ENCODE data around the gene ZSWIM5. TPM values are rescaled to one million over a fixed set of nuclear protein-coding genes. Genes with fewer than 3 reads are reported as not detected.

The ZSWIM5 gene
- total and polyA plus RNA-seq, 2 donors (not counting 1 experiment from before 2014, with no cell fraction given), result 0.36 to 1.7 TPM

GRCh38 chr1:45177452-45177851 is 29.0 kb downstream of the ZSWIM5 start:
- Histone ChIP-seq H3K27ac (ENCODE audit: low read length in 2 of 2) (no peak overlapping the region), H3K79me2 (ENCODE audit: control insufficient read depth, insufficient read depth, low read length) (no peaks in the 10 kb centered on the region), H3K9me3 (ENCODE audit: control extremely low read depth in 1 of 3, control insufficient read depth in 2 of 3, insufficient read depth in 1 of 3, low read length in 2 of 3) (peaks cover 1 to 4% (median 2%) of the 10 kb centered on the region in 3 donors), H3K4me1 (ENCODE audit: control insufficient read depth in 2 of 2, insufficient read depth in 2 of 2, low read length in 2 of 2) (no peaks in the 10 kb centered on the region), H3K9ac (ENCODE audit: low read length) (no peak overlapping the region), H2AFZ (ENCODE audit: insufficient read depth, low read depth, low read length, poor library complexity, severe bottlenecking) (no peak overlapping the region), H3K27me3 (replicated peaks in 1 of 4; ENCODE audit: control extremely low read depth in 1 of 4, control insufficient read depth in 3 of 4, insufficient read depth in 4 of 4, low read length in 3 of 4) (no peaks in the 10 kb centered on the region), H4K20me1 (ENCODE audit: control insufficient read depth, insufficient read depth, low read length, poor library complexity, severe bottlenecking) (no peaks in the 10 kb centered on the region), H3K36me3 (replicated peaks in 1 of 2; ENCODE audit: control extremely low read depth in 1 of 2, control insufficient read depth in 1 of 2, extremely low read depth in 1 of 2, insufficient read depth in 2 of 2, low read length in 1 of 2) (no peaks in the 10 kb centered on the region), H3K4me2 (replicated peaks; ENCODE audit: low read depth, low read length, poor library complexity, severe bottlenecking) (no peak overlapping the region), H3K4me3 (ENCODE audit: control extremely low read depth in 1 of 5, extremely low read depth in 1 of 5, insufficient read depth in 1 of 5, low read depth in 2 of 5, low read length in 4 of 5) (no peak overlapping the region)
- no peak for DNase-seq
- H3K27me3 Mint-ChIP-seq, result peaks cover 18% of the 10 kb centered on the region
- no peaks in the 10 kb centered on the region for H3K4me1 Mint-ChIP-seq
- no peak overlapping the region for H3K27ac Mint-ChIP-seq
- ChIA-PET POLR2A (no interaction called here), CTCF (no interaction called here)
- intact Hi-C loops (cut with micrococcal nuclease), result no loop called here
- TF ChIP-seq CTCF (IDR thresholded peaks at IDR 0.05) (no peak), EZH2 (IDR thresholded peaks at IDR 0.05; ENCODE audit: borderline replicate concordance, insufficient read depth, low read depth, low read length, poor library complexity, severe bottlenecking) (no peak)
- ATAC-seq (ENCODE audit: low read depth), result no peak
- H3K4me3 Mint-ChIP-seq, result no peak overlapping the region
- WGBS (ENCODE audit: insufficient coverage), result 100% methylated on average over 1 of the region's 1 CpG
- peaks cover 3% of the 10 kb centered on the region for H3K9me3 Mint-ChIP-seq (ENCODE audit: insufficient read depth)

GRCh38 chr1:45172764-45173163 is 33.6 kb downstream of the ZSWIM5 start:
- no peaks in the 10 kb centered on the region for H3K4me1 ChIP-seq (ENCODE audit: control insufficient read depth in 2 of 2, insufficient read depth in 2 of 2, low read length in 2 of 2)
- no peak overlapping the region for H3K4me2 ChIP-seq (replicated peaks; ENCODE audit: low read depth, low read length, poor library complexity, severe bottlenecking)
- Mint-ChIP-seq H3K4me3 (no peak overlapping the region), H3K4me1 (no peaks in the 10 kb centered on the region), H3K9me3 (ENCODE audit: insufficient read depth) (no peaks in the 10 kb centered on the region), H3K27me3 (peaks cover 9% of the 10 kb centered on the region), H3K27ac (no peak overlapping the region)
- no peak overlapping the region for H3K4me3 ChIP-seq (ENCODE audit: control extremely low read depth in 1 of 5, extremely low read depth in 1 of 5, insufficient read depth in 1 of 5, low read depth in 2 of 5, low read length in 4 of 5)
- H3K9me3 ChIP-seq (ENCODE audit: control extremely low read depth in 1 of 3, control insufficient read depth in 2 of 3, insufficient read depth in 1 of 3, low read length in 2 of 3), result no peaks in the 10 kb centered on the region
- ATAC-seq (ENCODE audit: low read depth), result no peak
- DNase-seq, result no peak
- H3K27ac ChIP-seq (ENCODE audit: low read length in 2 of 2), result no peak overlapping the region
- H4K20me1 ChIP-seq (ENCODE audit: control insufficient read depth, insufficient read depth, low read length, poor library complexity, severe bottlenecking), result no peaks in the 10 kb centered on the region
- H3K79me2 ChIP-seq (ENCODE audit: control insufficient read depth, insufficient read depth, low read length), result no peaks in the 10 kb centered on the region
- no peaks in the 10 kb centered on the region for H3K36me3 ChIP-seq (replicated peaks in 1 of 2; ENCODE audit: control extremely low read depth in 1 of 2, control insufficient read depth in 1 of 2, extremely low read depth in 1 of 2, insufficient read depth in 2 of 2, low read length in 1 of 2)
- CTCF ChIA-PET, result no interaction called here
- H3K27me3 ChIP-seq (replicated peaks in 1 of 4; ENCODE audit: control extremely low read depth in 1 of 4, control insufficient read depth in 3 of 4, insufficient read depth in 4 of 4, low read length in 3 of 4), result no peaks in the 10 kb centered on the region
- no peak overlapping the region for H2AFZ ChIP-seq (ENCODE audit: insufficient read depth, low read depth, low read length, poor library complexity, severe bottlenecking)
- TF ChIP-seq EZH2 (IDR thresholded peaks at IDR 0.05; ENCODE audit: borderline replicate concordance, insufficient read depth, low read depth, low read length, poor library complexity, severe bottlenecking) (no peak), CTCF (IDR thresholded peaks at IDR 0.05) (no peak)
- 90% methylated on average over 3 of the region's 3 CpGs for WGBS (ENCODE audit: insufficient coverage)
- intact Hi-C loops (cut with micrococcal nuclease), result no loop called here
- H3K9ac ChIP-seq (ENCODE audit: low read length), result no peak overlapping the region
- POLR2A ChIA-PET, result no interaction called here
